ENCODE results near the gene HDLBP.

HDLBP gene

GRCh38 chr2:241213041-241213440 lies 102.4 kb downstream of the HDLBP start:
- H3K4me3 ChIP-seq (ENCODE audit: low read length) = no peak overlapping the region
- H3K27ac ChIP-seq (ENCODE audit: low read length) = no peak overlapping the region
- H3K27me3 ChIP-seq (ENCODE audit: insufficient read depth, low read length) = no peaks in the 10 kb centered on the region; the same call in none of the 2 replicates
- H3K36me3 ChIP-seq (ENCODE audit: insufficient read depth, low read depth, low read length) = no peaks in the 10 kb centered on the region
- H3K9me3 ChIP-seq (ENCODE audit: insufficient read depth, low read depth, low read length) = no peaks in the 10 kb centered on the region
- no peak overlapping the region for H3K9ac ChIP-seq (ENCODE audit: low read depth, low read length)
- peaks cover 5% of the 10 kb centered on the region; the same call in 1 of the 2 replicates for H3K4me1 ChIP-seq (ENCODE audit: insufficient read depth, low read length)

- H3K9ac ChIP-seq (ENCODE audit: low read depth, low read length) = no peak overlapping the region
- no peak overlapping the region for H3K4me3 ChIP-seq (ENCODE audit: low read length)
- no peaks in the 10 kb centered on the region for H3K36me3 ChIP-seq (ENCODE audit: insufficient read depth, low read depth, low read length)
- H3K27me3 ChIP-seq (ENCODE audit: insufficient read depth, low read length) = no peaks in the 10 kb centered on the region; the same call in 1 of the 2 replicates
- H3K4me1 ChIP-seq (ENCODE audit: insufficient read depth, low read length) = peaks cover 3% of the 10 kb centered on the region; the same call in 1 of the 2 replicates
- no peaks in the 10 kb centered on the region for H3K9me3 ChIP-seq (ENCODE audit: insufficient read depth, low read depth, low read length)
- no peak overlapping the region for H3K27ac ChIP-seq (ENCODE audit: low read length)
Measured at GRCh38 chr2:241211276-241211675, 104.2 kb downstream of the HDLBP start.

DNA sequence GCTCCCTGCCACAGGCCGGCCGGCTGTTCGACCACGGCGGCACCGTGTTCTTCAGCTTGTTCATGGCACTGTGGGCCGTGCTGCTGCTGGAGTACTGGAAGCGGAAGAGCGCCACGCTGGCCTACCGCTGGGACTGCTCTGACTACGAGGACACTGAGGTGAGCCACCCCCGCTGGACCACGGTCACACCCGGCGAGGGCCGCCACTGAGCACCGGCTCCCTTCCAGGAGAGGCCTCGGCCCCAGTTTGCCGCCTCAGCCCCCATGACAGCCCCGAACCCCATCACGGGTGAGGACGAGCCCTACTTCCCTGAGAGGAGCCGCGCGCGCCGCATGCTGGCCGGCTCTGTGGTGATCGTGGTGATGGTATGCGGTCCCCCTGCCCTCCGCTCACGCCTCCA lies 106.2 kb downstream of the HDLBP start:
- H3K27me3 ChIP-seq (ENCODE audit: insufficient read depth, low read length) = no peaks in the 10 kb centered on the region
- no peaks in the 10 kb centered on the region for H3K4me1 ChIP-seq (ENCODE audit: insufficient read depth, low read length)
- no peak overlapping the region for H3K4me3 ChIP-seq (ENCODE audit: low read length)
- H3K9me3 ChIP-seq (ENCODE audit: insufficient read depth, low read depth, low read length) = no peaks in the 10 kb centered on the region
- no peaks in the 10 kb centered on the region for H3K36me3 ChIP-seq (ENCODE audit: insufficient read depth, low read depth, low read length)
- no peak overlapping the region for H3K9ac ChIP-seq (ENCODE audit: low read depth, low read length)
- no peak overlapping the region for H3K27ac ChIP-seq (ENCODE audit: low read length)

- Histone ChIP-seq H3K4me3 (ENCODE audit: low read length) (no peak overlapping the region), H3K27me3 (ENCODE audit: insufficient read depth, low read length) (no peaks in the 10 kb centered on the region), H3K9ac (ENCODE audit: low read depth, low read length) (no peak overlapping the region), H3K36me3 (ENCODE audit: insufficient read depth, low read depth, low read length) (no peaks in the 10 kb centered on the region), H3K9me3 (ENCODE audit: insufficient read depth, low read depth, low read length) (no peaks in the 10 kb centered on the region), H3K4me1 (ENCODE audit: insufficient read depth, low read length) (no peaks in the 10 kb centered on the region), H3K27ac (ENCODE audit: low read length) (no peak overlapping the region)
Measured at GRCh38 chr2:241208058-241208457, 107.4 kb downstream of the HDLBP start.

GRCh38 chr2:241207641-241208040 lies 107.8 kb downstream of the HDLBP start:
- H3K4me3 ChIP-seq (ENCODE audit: low read length) = no peak overlapping the region
- no peak overlapping the region for H3K27ac ChIP-seq (ENCODE audit: low read length)
- no peaks in the 10 kb centered on the region for H3K36me3 ChIP-seq (ENCODE audit: insufficient read depth, low read depth, low read length)
- no peak overlapping the region for H3K9ac ChIP-seq (ENCODE audit: low read depth, low read length)
- H3K27me3 ChIP-seq (ENCODE audit: insufficient read depth, low read length) = no peaks in the 10 kb centered on the region
- no peaks in the 10 kb centered on the region for H3K4me1 ChIP-seq (ENCODE audit: insufficient read depth, low read length)
- no peaks in the 10 kb centered on the region for H3K9me3 ChIP-seq (ENCODE audit: insufficient read depth, low read depth, low read length)

DNA sequence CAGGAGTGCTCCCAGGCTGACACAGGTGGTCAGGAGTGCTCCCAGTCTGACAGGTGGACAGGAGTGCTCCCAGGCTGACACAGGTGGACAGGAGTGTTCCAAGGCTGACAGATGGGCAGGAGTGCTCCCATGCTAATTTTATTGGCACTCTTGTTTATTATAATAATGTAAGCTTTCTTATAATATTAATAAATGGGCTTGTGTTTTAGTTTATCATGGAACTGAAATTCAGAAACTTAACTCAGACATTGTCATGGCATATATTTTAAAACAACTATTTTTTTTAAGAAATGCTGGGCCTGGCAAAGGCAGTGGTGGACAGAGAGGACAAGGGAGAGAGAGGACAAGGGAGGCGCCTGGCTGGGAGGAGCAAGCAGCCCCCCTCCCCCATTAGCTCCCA lies 108.3 kb downstream of the HDLBP start:
- no peak overlapping the region for H3K4me3 ChIP-seq (ENCODE audit: low read length)
- no peaks in the 10 kb centered on the region for H3K9me3 ChIP-seq (ENCODE audit: insufficient read depth, low read depth, low read length)
- no peak overlapping the region for H3K9ac ChIP-seq (ENCODE audit: low read depth, low read length)
- no peaks in the 10 kb centered on the region for H3K27me3 ChIP-seq (ENCODE audit: insufficient read depth, low read length)
- no peaks in the 10 kb centered on the region for H3K36me3 ChIP-seq (ENCODE audit: insufficient read depth, low read depth, low read length)
- no peaks in the 10 kb centered on the region for H3K4me1 ChIP-seq (ENCODE audit: insufficient read depth, low read length)
- no peak overlapping the region for H3K27ac ChIP-seq (ENCODE audit: low read length)

GRCh38 chr2:241205086-241205485 lies 110.4 kb downstream of the HDLBP start:
- Histone ChIP-seq H3K4me3 (ENCODE audit: low read length) (no peak overlapping the region), H3K9ac (ENCODE audit: low read depth, low read length) (no peak overlapping the region), H3K27ac (ENCODE audit: low read length) (no peak overlapping the region)

DNA sequence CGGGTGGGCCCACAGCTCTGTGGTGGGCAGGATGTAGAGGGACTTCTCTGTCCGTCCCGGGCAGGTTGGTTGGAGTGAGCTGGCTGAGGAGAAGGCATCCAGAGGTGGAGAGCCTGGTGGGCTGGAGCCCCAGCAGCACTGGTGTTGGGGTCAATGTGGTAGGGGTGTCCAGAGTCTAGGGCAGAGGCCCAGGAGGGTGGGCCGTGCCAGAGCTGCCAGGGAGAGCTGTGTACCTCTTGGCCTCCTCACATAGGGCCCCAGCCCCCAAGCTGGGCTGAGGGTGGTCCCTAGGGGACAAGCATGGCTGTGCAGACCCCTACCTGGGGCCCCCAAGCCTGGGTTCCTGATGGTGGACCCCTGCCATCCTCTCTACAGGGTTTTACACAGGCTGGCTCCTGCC lies 111.0 kb downstream of the HDLBP start:
- Histone ChIP-seq H3K27ac (ENCODE audit: low read length) (no peak overlapping the region), H3K9ac (ENCODE audit: low read depth, low read length) (no peak overlapping the region), H3K4me3 (ENCODE audit: low read length) (no peak overlapping the region), H3K4me1 (ENCODE audit: insufficient read depth, low read length) (no peaks in the 10 kb centered on the region), H3K9me3 (ENCODE audit: insufficient read depth, low read depth, low read length) (no peaks in the 10 kb centered on the region), H3K27me3 (ENCODE audit: insufficient read depth, low read length) (no peaks in the 10 kb centered on the region; the same call in 1 of the 2 replicates), H3K36me3 (ENCODE audit: insufficient read depth, low read depth, low read length) (no peaks in the 10 kb centered on the region)

More at GRCh38 chr2:241205086-241205485, 110.4 kb downstream of the HDLBP start:
- Histone ChIP-seq H3K27me3 (ENCODE audit: insufficient read depth, low read length) (no peaks in the 10 kb centered on the region; the same call in 1 of the 2 replicates), H3K9me3 (ENCODE audit: insufficient read depth, low read depth, low read length) (no peaks in the 10 kb centered on the region), H3K36me3 (ENCODE audit: insufficient read depth, low read depth, low read length) (no peaks in the 10 kb centered on the region), H3K4me1 (ENCODE audit: insufficient read depth, low read length) (no peaks in the 10 kb centered on the region)

DNA sequence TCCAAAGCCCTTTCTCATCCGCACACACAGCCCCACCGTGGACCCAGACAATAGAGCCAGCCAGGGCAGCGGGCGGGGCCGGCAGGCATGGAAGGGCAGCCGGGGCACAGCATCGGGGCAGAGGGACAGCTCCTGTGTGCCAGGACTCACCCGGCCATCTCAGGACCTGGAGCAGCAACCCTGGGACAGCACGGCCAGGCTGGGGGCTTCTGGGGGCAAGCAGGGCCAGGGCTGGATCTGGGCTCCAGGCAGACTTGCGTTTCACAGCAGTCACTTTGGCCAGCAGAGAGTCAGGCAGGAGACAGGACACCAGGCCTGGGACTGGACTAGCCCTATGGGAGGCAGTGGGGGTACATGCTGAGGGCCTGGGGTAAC lies 111.5 kb downstream of the HDLBP start:
- H3K9ac ChIP-seq (ENCODE audit: low read depth, low read length) = no peak overlapping the region
- no peak overlapping the region for H3K4me3 ChIP-seq (ENCODE audit: low read length)
- no peaks in the 10 kb centered on the region; the same call in 1 of the 2 replicates for H3K27me3 ChIP-seq (ENCODE audit: insufficient read depth, low read length)
- no peaks in the 10 kb centered on the region for H3K36me3 ChIP-seq (ENCODE audit: insufficient read depth, low read depth, low read length)
- H3K9me3 ChIP-seq (ENCODE audit: insufficient read depth, low read depth, low read length) = no peaks in the 10 kb centered on the region
- H3K4me1 ChIP-seq (ENCODE audit: insufficient read depth, low read length) = no peaks in the 10 kb centered on the region
- H3K27ac ChIP-seq (ENCODE audit: low read length) = no peak overlapping the region

GRCh38 chr2:241203218-241204009 lies 112.1 kb downstream of the HDLBP start:
- H3K9ac ChIP-seq (ENCODE audit: low read depth, low read length) = no peak overlapping the region
- H3K36me3 ChIP-seq (ENCODE audit: insufficient read depth, low read depth, low read length) = no peaks in the 10 kb centered on the region
- H3K27ac ChIP-seq (ENCODE audit: low read length) = no peak overlapping the region
- no peaks in the 10 kb centered on the region; the same call in 1 of the 2 replicates for H3K27me3 ChIP-seq (ENCODE audit: insufficient read depth, low read length)
- H3K4me3 ChIP-seq (ENCODE audit: low read length) = no peak overlapping the region
- H3K9me3 ChIP-seq (ENCODE audit: insufficient read depth, low read depth, low read length) = no peaks in the 10 kb centered on the region
- no peaks in the 10 kb centered on the region for H3K4me1 ChIP-seq (ENCODE audit: insufficient read depth, low read length)

- Histone ChIP-seq H3K9me3 (ENCODE audit: insufficient read depth, low read depth, low read length) (no peaks in the 10 kb centered on the region), H3K4me1 (ENCODE audit: insufficient read depth, low read length) (no peaks in the 10 kb centered on the region), H3K27me3 (ENCODE audit: insufficient read depth, low read length) (no peaks in the 10 kb centered on the region; the same call in 1 of the 2 replicates), H3K27ac (ENCODE audit: low read length) (no peak overlapping the region), H3K36me3 (ENCODE audit: insufficient read depth, low read depth, low read length) (no peaks in the 10 kb centered on the region), H3K9ac (ENCODE audit: low read depth, low read length) (no peak overlapping the region), H3K4me3 (ENCODE audit: low read length) (no peak overlapping the region)
Measured at GRCh38 chr2:241202681-241203080, 112.8 kb downstream of the HDLBP start.

- Histone ChIP-seq H3K9ac (ENCODE audit: low read depth, low read length) (no peak overlapping the region), H3K4me1 (ENCODE audit: insufficient read depth, low read length) (no peaks in the 10 kb centered on the region), H3K9me3 (ENCODE audit: insufficient read depth, low read depth, low read length) (no peaks in the 10 kb centered on the region), H3K27me3 (ENCODE audit: insufficient read depth, low read length) (no peaks in the 10 kb centered on the region; the same call in 1 of the 2 replicates), H3K4me3 (ENCODE audit: low read length) (no peak overlapping the region), H3K36me3 (ENCODE audit: insufficient read depth, low read depth, low read length) (no peaks in the 10 kb centered on the region), H3K27ac (ENCODE audit: low read length) (no peak overlapping the region)
Measured at GRCh38 chr2:241202268-241202585, 113.2 kb downstream of the HDLBP start.

Data from iPS-20b (cell line).